ENCODE data around the gene PRC1. TPM values are rescaled to one million over a fixed set of nuclear protein-coding genes. Genes with fewer than 3 reads are reported as not detected.
A peak's percentile ranks its signal among the peaks of the same experiment; 100 is the strongest.

Gene PRC1
- total and polyA plus RNA-seq, 2 of the 13 experiments (the other 11 are each of a cell fraction or from before 2014, with no cell fraction given), result 137 to 162 TPM

GRCh38 chr15:90931828-90932659 is 62.3 kb downstream of the PRC1 start, which contains the start of gene HDDC3 (continued):
- TF ChIP-seq USF2 (IDR thresholded peaks at IDR 0.05; ENCODE audit: low read depth, low read length) (no peak), USF2 (CRISPR knock-in tag; IDR thresholded peaks at IDR 0.05; ENCODE audit: borderline replicate concordance) (no peak; the same call in 1 of the 2 replicates), MAX (IDR thresholded peaks at IDR 0.05) (peak; percentile 56), ZNF383 (CRISPR knock-in tag; IDR thresholded peaks at IDR 0.05; ENCODE audit: borderline replicate concordance) (no peak), ZNF652 (CRISPR knock-in tag; IDR thresholded peaks at IDR 0.05; ENCODE audit: borderline replicate concordance, low read depth) (no peak), KDM2A (CRISPR knock-in tag; IDR thresholded peaks at IDR 0.05; ENCODE audit: borderline replicate concordance, low read depth) (peak; percentile 96), NFRKB (IDR thresholded peaks at IDR 0.05) (no peak), ZNF564 (CRISPR knock-in tag; IDR thresholded peaks at IDR 0.05) (no peak), TP53 (CRISPR knock-in tag; conservative IDR thresholded peaks at IDR 0.05) (peak; percentile 62; the same call in 1 of the 2 replicates), ZBTB40 (IDR thresholded peaks at IDR 0.05) (no peak), ZBTB40 (CRISPR knock-in tag; IDR thresholded peaks at IDR 0.05) (peak; percentile 80; the same call in 1 of the 2 replicates), SP2 (CRISPR knock-in tag; IDR thresholded peaks at IDR 0.05) (no peak), KDM5B (CRISPR knock-in tag; IDR thresholded peaks at IDR 0.05; ENCODE audit: borderline replicate concordance) (peak; percentile 71; the same call in 1 of the 2 replicates), FOSL1 (CRISPR knock-in tag; IDR thresholded peaks at IDR 0.05; ENCODE audit: borderline replicate concordance) (no peak), EED (CRISPR knock-in tag; IDR thresholded peaks at IDR 0.05) (0 out of 2 replicates have a peak, but pooled peaks have one; percentile 75), THYN1 (CRISPR knock-in tag; IDR thresholded peaks at IDR 0.05; ENCODE audit: borderline replicate concordance, low read depth) (no peak)

Measured in HepG2 (cell line).